ENCODE measurements around the gene CNTNAP2.

DNA sequence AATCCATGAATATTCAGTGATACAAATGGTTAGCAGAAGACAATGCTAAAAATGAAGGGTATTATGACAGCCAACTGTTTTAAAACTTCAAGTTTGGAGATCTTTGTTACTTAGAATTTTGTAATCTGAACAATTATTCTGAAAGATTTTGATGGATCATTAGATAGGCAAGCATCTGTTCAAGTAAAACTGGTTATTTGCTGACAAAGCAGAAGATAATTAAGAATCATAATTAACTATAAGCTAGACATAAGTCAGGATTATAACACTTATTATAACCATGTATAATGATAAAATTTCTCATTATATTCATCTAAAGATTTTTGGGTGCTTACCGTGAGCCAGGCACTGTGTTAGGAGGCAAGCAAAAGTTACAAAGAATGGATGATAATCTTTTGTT lies 1145.1 kb downstream of the CNTNAP2 start:
- no peak for TF ChIP-seq POLR2A (IDR thresholded peaks at IDR 0.05)
- TF ChIP-seq, protein P1, sequence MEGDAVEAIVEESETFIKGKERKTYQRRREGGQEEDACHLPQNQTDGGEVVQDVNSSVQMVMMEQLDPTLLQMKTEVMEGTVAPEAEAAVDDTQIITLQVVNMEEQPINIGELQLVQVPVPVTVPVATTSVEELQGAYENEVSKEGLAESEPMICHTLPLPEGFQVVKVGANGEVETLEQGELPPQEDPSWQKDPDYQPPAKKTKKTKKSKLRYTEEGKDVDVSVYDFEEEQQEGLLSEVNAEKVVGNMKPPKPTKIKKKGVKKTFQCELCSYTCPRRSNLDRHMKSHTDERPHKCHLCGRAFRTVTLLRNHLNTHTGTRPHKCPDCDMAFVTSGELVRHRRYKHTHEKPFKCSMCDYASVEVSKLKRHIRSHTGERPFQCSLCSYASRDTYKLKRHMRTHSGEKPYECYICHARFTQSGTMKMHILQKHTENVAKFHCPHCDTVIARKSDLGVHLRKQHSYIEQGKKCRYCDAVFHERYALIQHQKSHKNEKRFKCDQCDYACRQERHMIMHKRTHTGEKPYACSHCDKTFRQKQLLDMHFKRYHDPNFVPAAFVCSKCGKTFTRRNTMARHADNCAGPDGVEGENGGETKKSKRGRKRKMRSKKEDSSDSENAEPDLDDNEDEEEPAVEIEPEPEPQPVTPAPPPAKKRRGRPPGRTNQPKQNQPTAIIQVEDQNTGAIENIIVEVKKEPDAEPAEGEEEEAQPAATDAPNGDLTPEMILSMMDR (IDR thresholded peaks at IDR 0.05): no peak
